Jurkat, Clone E6-1 (cell line): ENCODE data around the gene GATD1.

Experiments
- DNase-seq: peaks from one replicate; pipeline ENCODE4 v3.0.0-alpha.2; 2011; ENCODE audit warnings: low read depth, low spot score
- H3K4me3 ChIP-seq: 2 replicates; pipeline ENCODE4 v1.5.1; 2011; ENCODE audit warnings: mild to moderate bottlenecking, low read length, control low read depth, moderate library complexity

Gene GATD1

GRCh38 chr11:721741-722345 lies 55.4 kb downstream of the GATD1 start:
- no peak overlapping the region for H3K4me3 ChIP-seq
- DNase-seq: no peak

GRCh38 chr11:721247-721740 lies 56.0 kb downstream of the GATD1 start:
- no peak for DNase-seq
- no peak overlapping the region for H3K4me3 ChIP-seq

DNA sequence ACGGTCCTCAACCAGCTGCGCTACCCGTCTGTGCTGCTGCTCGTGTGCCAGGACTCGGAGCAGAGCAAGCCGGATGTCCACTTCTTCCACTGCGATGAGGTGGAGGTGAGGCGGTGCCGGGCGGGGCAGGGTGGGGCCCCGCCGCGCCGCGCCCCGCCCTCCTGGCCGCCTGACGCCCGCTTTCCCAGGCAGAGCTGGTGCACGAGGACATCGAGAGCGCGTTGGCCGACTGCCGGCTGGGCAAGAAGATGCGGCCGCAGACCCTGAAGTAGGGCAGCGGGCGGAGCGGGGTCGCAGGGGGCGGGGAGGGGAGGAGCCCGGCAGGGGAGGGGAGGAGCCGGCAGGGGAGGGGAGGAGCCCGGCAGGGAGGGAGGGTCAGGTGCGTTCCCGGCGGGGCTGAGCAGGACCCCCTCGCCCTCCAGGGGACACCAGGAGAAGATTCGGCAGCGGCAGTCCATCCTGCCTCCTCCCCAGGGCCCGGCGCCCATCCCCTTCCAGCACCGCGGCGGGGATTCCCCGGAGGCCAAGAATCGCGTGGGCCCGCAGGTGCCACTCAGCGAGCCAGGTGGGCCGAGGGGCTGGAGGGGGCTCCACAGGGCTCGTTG lies 56.5 kb downstream of the GATD1 start:
- DNase-seq: no peak
- H3K4me3 ChIP-seq: no peak overlapping the region

DNA sequence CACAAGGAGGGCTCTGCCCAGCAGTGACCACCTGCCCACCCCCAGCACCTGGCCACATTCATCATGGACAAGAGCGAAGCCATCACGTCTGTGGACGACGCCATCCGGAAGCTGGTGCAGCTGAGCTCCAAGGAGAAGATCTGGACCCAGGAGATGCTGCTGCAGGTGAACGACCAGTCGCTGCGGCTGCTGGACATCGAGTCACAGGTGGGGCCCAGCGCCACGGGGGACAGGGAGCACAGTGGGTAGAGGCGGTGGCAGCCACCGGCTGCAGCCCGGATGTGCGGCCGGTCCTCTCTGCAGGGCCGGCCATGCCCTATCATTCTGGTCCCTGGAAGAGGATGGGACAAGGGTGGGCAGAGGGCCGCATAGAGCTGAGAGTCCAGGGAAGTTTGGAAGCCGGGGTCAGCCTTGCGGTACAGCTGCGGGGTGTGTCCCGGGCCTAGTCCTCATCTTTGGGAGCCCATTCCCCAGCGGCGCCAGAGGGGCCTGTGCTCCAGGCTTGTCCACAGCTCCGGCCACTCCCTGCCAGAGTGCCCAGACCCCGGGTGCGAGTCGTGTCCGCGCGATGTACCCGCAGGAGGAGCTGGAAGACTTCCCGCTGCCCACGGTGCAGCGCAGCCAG lies 57.2 kb downstream of the GATD1 start:
- no peak for DNase-seq
- H3K4me3 ChIP-seq: no peak overlapping the region

- DNase-seq: no peak
- H3K4me3 ChIP-seq: no peak overlapping the region
These were observed 57.9 kb downstream of the GATD1 start for GRCh38 chr11:719214-720016.
